Measurements from ENCODE around the gene PEX11A.
A peak's percentile ranks its signal among the peaks of the same experiment; 100 is the strongest.

PEX11A gene, protein sequence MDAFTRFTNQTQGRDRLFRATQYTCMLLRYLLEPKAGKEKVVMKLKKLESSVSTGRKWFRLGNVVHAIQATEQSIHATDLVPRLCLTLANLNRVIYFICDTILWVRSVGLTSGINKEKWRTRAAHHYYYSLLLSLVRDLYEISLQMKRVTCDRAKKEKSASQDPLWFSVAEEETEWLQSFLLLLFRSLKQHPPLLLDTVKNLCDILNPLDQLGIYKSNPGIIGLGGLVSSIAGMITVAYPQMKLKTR

DNA sequence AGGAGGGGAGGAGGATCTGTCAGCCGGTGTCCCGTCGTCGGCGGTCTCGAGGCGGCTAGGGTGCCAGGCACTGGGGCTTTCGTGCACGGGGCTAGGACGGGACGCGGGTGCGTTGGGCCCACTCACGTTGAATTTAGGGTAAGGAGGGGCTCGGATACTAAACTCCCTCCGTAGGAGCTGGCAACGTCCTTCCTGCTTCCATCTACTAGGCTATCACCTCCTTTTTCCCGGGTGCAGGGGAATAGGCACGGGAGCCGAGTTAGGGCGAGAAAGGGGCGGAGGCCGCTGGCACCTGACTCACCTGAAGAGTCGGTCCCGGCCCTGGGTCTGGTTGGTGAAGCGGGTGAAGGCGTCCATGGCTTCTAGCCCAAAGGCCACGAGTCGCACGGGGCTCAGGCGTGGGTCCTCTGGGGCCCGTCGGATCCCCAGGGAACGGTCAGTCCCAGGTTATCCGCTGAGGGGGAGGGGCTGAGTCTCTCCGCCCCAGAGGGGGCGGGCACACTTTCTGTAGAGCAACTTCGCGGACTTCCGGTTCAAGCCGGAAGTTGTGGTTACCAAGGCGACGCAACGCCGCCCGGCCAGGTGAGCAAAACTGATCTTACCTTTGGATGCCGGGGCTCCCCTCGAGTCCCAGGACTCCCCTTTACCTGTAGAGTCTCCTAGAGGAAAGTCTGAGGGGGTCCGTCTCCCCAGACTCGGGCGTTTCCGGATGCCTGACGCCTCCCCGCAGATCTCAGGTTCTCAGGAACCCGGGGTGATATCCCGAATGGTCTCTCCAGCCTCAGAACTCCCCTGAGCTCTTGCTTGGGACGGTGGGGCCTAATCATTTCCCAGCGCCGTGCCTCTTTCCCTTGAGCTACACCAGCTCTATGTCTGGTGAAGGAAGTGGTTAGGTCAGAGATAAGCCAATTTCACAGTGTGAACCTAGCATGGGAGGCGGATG, at the start of gene PEX11A, which contains the start of gene WDR93:
Gene PEX11A (minus strand): TSS at position 479 of the 943 bp plus-strand sequence. CDS start 122 bp downstream, at position 357.
Gene WDR93 (plus strand): TSS at position 536 of the 943 bp plus-strand sequence. CDS start 10,936 bp downstream, outside the sequence.
- no peaks in the 10 kb centered on the region for H3K9me3 ChIP-seq (ENCODE audit: control insufficient read depth, insufficient read depth, low read length)
- no peaks in the 10 kb centered on the region for H3K4me1 ChIP-seq (ENCODE audit: insufficient read depth, low read length)
- no peaks in the 10 kb centered on the region for H3K36me3 ChIP-seq (ENCODE audit: insufficient read depth, low read length)
- peak within 1 kb of the TSS; percentile 87; the same call in 1 of the 2 replicates for H3K9ac ChIP-seq (ENCODE audit: low read depth, low read length)

DNA sequence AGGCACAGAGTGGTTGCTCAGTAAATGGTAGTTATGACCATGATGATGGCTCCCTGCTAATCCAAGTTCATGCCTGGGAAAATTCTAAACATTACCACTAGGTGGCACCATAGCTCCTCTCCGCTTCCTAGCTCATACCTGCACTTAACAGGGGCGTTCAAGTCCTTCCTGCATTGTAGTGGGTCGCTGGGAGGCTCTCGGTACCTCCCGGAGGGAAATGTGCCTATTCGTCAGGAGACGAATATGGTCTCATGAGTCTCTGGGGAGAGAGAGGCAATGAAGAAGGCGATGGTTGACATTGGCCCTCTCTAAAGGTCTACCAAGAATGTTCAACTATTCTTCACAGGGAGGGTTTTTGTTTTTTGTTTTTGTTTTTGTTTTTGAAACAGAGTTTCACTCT, 49.6 kb upstream of the PEX11A start:
- no peaks in the 10 kb centered on the region for H3K4me1 ChIP-seq (ENCODE audit: insufficient read depth, low read length)
- no peaks in the 10 kb centered on the region for H3K36me3 ChIP-seq (ENCODE audit: insufficient read depth, low read length)
- H3K9me3 ChIP-seq (ENCODE audit: control insufficient read depth, insufficient read depth, low read length), result no peaks in the 10 kb centered on the region
- no peak overlapping the region for H3K9ac ChIP-seq (ENCODE audit: low read depth, low read length)

DNA sequence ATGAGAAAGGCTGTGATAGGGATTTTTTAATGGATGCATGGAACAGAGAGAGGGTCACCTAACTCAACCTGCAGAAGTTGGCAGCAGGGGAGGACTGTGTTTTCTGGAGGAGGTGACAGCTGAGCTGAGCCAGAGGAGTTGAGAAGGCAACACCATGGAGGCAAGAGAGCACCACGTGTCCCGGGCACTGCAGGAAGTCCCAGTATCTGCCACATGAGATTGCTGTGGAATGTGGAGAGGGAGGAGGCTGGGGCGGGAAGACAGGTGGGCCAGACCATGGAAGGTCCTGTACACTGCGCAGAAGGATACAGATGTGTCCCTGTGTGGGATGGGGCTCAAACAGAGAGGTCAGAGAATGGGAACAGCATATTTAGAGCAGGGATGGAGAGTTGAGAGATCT, 45.2 kb upstream of the PEX11A start:
- no peaks in the 10 kb centered on the region for H3K36me3 ChIP-seq (ENCODE audit: insufficient read depth, low read length)
- peaks cover 3% of the 10 kb centered on the region; the same call in 1 of the 2 replicates for H3K4me1 ChIP-seq (ENCODE audit: insufficient read depth, low read length)
- no peak overlapping the region for H3K9ac ChIP-seq (ENCODE audit: low read depth, low read length)
- no peaks in the 10 kb centered on the region for H3K9me3 ChIP-seq (ENCODE audit: control insufficient read depth, insufficient read depth, low read length)

DNA sequence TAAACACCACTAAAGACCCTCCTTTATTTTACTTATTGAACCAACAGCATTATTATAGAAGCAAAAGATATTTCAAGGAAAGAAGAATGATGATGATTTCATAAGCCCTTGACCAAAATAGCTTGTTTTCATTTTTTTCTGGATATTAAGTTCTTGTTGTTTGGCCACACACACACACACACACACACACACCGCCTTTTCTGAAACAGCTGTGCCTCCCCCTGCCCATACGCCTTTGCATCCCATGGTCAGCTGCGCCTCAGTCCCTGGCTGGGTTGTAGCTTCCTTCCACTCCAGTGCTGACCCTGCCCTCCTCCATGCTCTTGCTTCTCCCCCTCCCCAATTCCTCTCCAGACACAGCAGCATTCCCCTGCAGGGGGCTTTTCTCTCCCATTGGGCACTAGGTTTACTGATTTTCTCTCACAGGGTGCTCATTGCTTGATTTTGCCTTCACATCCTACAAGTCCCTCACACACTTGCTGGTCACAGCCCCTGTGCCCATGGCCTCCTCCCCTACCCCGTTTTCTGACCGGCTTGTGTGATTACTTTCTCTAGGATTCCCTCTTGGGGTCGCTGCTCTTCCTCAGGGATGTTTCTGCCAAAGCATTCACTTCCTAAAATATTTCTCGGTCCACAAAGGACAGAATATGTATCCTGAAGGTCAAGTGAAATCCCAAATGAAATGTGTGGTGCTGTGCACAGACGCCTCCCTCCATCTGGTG, 42.1 kb upstream of the PEX11A start:
- Histone ChIP-seq H3K4me1 (ENCODE audit: insufficient read depth, low read length) (peaks cover 3% of the 10 kb centered on the region; the same call in 1 of the 2 replicates), H3K9me3 (ENCODE audit: control insufficient read depth, insufficient read depth, low read length) (no peaks in the 10 kb centered on the region), H3K36me3 (ENCODE audit: insufficient read depth, low read length) (no peaks in the 10 kb centered on the region), H3K9ac (ENCODE audit: low read depth, low read length) (no peak overlapping the region)

GRCh38 chr15:89731275-89731674, 40.7 kb upstream of the PEX11A start:
- H3K4me1 ChIP-seq (ENCODE audit: insufficient read depth, low read length), result peaks cover 3% of the 10 kb centered on the region; the same call in 1 of the 2 replicates
- H3K36me3 ChIP-seq (ENCODE audit: insufficient read depth, low read length), result no peaks in the 10 kb centered on the region
- no peak overlapping the region for H3K9ac ChIP-seq (ENCODE audit: low read depth, low read length)
- no peaks in the 10 kb centered on the region for H3K9me3 ChIP-seq (ENCODE audit: control insufficient read depth, insufficient read depth, low read length)

GRCh38 chr15:89728254-89728653, 37.7 kb upstream of the PEX11A start:
- no peaks in the 10 kb centered on the region for H3K36me3 ChIP-seq (ENCODE audit: insufficient read depth, low read length)
- H3K9ac ChIP-seq (ENCODE audit: low read depth, low read length), result no peak overlapping the region
- peaks cover 3% of the 10 kb centered on the region; the same call in 1 of the 2 replicates for H3K4me1 ChIP-seq (ENCODE audit: insufficient read depth, low read length)
- H3K9me3 ChIP-seq (ENCODE audit: control insufficient read depth, insufficient read depth, low read length), result no peaks in the 10 kb centered on the region

DNA sequence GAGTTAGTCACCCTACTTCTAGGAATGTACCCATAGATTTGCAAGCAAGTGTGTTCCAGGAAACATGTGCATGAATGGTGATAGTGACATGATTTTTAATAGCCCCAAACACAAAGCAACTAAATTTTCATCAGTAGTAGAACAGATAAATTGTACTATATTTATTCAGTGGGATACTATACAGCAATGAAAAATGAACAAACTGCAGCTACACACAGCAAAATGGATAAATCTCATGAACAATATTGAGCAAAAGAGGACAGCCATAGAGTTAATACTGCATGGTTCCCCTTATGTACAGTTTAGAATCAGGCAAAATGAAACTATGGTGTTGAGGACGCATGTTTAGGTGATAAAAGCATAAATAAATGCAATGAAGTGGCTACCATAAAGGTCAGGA, 34.5 kb upstream of the PEX11A start:
- H3K4me1 ChIP-seq (ENCODE audit: insufficient read depth, low read length), result no peaks in the 10 kb centered on the region
- H3K9ac ChIP-seq (ENCODE audit: low read depth, low read length), result no peak overlapping the region
- H3K9me3 ChIP-seq (ENCODE audit: control insufficient read depth, insufficient read depth, low read length), result no peaks in the 10 kb centered on the region
- no peaks in the 10 kb centered on the region for H3K36me3 ChIP-seq (ENCODE audit: insufficient read depth, low read length)

DNA sequence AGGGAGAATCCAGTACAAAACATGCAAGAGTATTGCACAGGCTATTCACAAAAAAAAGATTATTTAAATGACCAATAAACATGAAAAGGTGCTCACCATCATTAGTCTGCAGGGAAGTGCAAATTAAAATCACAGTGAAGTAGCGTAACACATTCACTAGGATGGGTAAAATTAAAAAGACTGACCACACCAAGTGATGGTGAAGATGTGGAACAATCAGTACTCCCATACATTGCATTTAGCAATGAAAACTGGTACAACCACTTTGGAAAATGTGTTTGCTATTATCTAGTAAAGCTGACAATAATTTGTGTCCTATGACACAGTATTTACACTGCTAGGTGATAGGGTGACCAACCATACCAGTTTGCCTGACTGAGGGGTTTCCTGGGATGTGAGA, 34.1 kb upstream of the PEX11A start:
- H3K4me1 ChIP-seq (ENCODE audit: insufficient read depth, low read length), result no peaks in the 10 kb centered on the region
- no peaks in the 10 kb centered on the region for H3K36me3 ChIP-seq (ENCODE audit: insufficient read depth, low read length)
- no peak overlapping the region for H3K9ac ChIP-seq (ENCODE audit: low read depth, low read length)
- no peaks in the 10 kb centered on the region for H3K9me3 ChIP-seq (ENCODE audit: control insufficient read depth, insufficient read depth, low read length)

- no peak overlapping the region for H3K9ac ChIP-seq (ENCODE audit: low read depth, low read length)
- H3K36me3 ChIP-seq (ENCODE audit: insufficient read depth, low read length), result no peaks in the 10 kb centered on the region
- no peaks in the 10 kb centered on the region for H3K4me1 ChIP-seq (ENCODE audit: insufficient read depth, low read length)
- H3K9me3 ChIP-seq (ENCODE audit: control insufficient read depth, insufficient read depth, low read length), result no peaks in the 10 kb centered on the region
Observed at GRCh38 chr15:89723031-89723430, 32.5 kb upstream of the PEX11A start.

DNA sequence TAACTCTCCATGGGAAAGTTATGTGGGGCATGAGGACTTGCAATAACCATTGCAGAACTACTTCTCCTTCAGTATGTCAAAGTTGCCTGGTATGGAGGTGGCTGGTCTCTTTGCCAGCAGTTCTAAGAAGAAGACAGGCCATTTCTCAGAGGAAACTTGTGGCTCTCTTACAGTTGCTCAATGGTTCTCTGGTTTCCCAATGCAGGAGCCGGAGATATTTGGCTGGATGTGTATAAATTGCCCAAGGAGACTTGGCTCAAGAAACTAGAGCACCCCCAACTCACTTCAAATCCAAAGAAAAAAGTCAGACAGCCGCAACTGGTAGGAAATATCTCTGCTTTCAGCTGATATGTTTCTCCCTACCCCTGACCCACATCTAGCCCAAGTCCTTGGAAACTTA, 24.2 kb upstream of the PEX11A start:
- Histone ChIP-seq H3K9ac (ENCODE audit: low read depth, low read length) (no peak overlapping the region), H3K36me3 (ENCODE audit: insufficient read depth, low read length) (no peaks in the 10 kb centered on the region), H3K4me1 (ENCODE audit: insufficient read depth, low read length) (no peaks in the 10 kb centered on the region), H3K9me3 (ENCODE audit: control insufficient read depth, insufficient read depth, low read length) (no peaks in the 10 kb centered on the region; the same call in 1 of the 2 replicates)

GRCh38 chr15:89707577-89707976, 17.0 kb upstream of the PEX11A start:
- Histone ChIP-seq H3K9ac (ENCODE audit: low read depth, low read length) (no peak overlapping the region), H3K4me1 (ENCODE audit: insufficient read depth, low read length) (no peaks in the 10 kb centered on the region), H3K9me3 (ENCODE audit: control insufficient read depth, insufficient read depth, low read length) (no peaks in the 10 kb centered on the region; the same call in 1 of the 2 replicates), H3K36me3 (ENCODE audit: insufficient read depth, low read length) (no peaks in the 10 kb centered on the region)

GRCh38 chr15:89704411-89704810, 13.9 kb upstream of the PEX11A start:
- Histone ChIP-seq H3K9ac (ENCODE audit: low read depth, low read length) (no peak overlapping the region), H3K36me3 (ENCODE audit: insufficient read depth, low read length) (no peaks in the 10 kb centered on the region), H3K9me3 (ENCODE audit: control insufficient read depth, insufficient read depth, low read length) (no peaks in the 10 kb centered on the region), H3K4me1 (ENCODE audit: insufficient read depth, low read length) (no peaks in the 10 kb centered on the region)

- H3K4me1 ChIP-seq (ENCODE audit: insufficient read depth, low read length), result no peaks in the 10 kb centered on the region
- H3K9me3 ChIP-seq (ENCODE audit: control insufficient read depth, insufficient read depth, low read length), result no peaks in the 10 kb centered on the region
- H3K36me3 ChIP-seq (ENCODE audit: insufficient read depth, low read length), result no peaks in the 10 kb centered on the region
- no peak overlapping the region for H3K9ac ChIP-seq (ENCODE audit: low read depth, low read length)
Observed at GRCh38 chr15:89695198-89695597, 4.6 kb upstream of the PEX11A start.

DNA sequence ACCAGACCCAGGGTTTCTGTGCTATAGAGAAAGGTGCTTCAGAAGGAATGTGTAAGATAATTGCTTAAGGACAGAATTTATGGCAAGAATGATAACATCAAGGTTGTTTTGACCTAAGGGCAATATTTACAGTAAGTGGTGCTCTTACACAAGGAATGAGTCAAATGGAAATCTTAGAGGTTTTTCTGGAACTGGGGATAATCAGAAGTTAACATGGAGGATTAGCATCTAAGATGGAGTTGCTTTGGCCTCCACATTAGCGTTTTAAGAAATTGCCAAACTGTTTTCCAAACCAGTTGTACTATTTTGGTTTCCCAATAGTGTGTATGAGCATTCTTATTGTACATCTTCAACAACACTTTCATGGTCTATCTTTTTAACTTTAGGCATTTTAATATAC, 3.1 kb upstream of the PEX11A start:
- Histone ChIP-seq H3K36me3 (ENCODE audit: insufficient read depth, low read length) (no peaks in the 10 kb centered on the region), H3K4me1 (ENCODE audit: insufficient read depth, low read length) (no peaks in the 10 kb centered on the region), H3K9ac (ENCODE audit: low read depth, low read length) (no peak overlapping the region), H3K9me3 (ENCODE audit: control insufficient read depth, insufficient read depth, low read length) (no peaks in the 10 kb centered on the region)
